ENCODE data around the gene GLIPR1. TPM values are rescaled to one million over a fixed set of nuclear protein-coding genes. Genes with fewer than 3 reads are reported as not detected.
"Not testable (repeated sequence)": the region's sequence is repeated elsewhere in the genome, so short reads cannot be mapped to it uniquely, and the experiment has no call there.

The GLIPR1 gene
- total RNA-seq, 4 donors from 2014 or later = 2.5 to 12.0 (median 3.8) TPM

DNA sequence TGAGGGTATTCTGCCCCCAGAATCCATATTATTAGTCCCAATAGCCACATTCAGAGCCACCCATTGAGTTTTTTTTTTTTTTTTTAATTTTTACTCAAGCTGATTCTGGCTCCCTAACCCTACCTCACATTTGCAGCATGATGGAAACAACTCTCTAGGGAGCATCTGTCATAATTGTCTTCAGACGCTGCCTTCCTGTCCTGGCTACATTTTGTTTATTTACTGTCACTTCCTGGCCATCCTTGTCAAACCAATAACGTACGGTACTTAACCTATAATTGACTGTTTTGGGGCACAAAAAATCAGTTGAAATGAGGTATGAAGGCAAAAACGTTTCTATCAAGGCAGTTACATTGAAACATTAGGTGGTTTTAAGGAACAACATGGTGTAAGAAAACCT is 2.1 kb downstream of the GLIPR1 start:
- intact Hi-C loops (cut with DNase I; ENCODE audit: low total_unique reads) = no loop called here
- no peak for DNase-seq (ENCODE audit: low spot score in 2 of 2)
- no peak for TF ChIP-seq POLR2A (IDR thresholded peaks at IDR 0.05)
- TF ChIP-seq, protein P1, sequence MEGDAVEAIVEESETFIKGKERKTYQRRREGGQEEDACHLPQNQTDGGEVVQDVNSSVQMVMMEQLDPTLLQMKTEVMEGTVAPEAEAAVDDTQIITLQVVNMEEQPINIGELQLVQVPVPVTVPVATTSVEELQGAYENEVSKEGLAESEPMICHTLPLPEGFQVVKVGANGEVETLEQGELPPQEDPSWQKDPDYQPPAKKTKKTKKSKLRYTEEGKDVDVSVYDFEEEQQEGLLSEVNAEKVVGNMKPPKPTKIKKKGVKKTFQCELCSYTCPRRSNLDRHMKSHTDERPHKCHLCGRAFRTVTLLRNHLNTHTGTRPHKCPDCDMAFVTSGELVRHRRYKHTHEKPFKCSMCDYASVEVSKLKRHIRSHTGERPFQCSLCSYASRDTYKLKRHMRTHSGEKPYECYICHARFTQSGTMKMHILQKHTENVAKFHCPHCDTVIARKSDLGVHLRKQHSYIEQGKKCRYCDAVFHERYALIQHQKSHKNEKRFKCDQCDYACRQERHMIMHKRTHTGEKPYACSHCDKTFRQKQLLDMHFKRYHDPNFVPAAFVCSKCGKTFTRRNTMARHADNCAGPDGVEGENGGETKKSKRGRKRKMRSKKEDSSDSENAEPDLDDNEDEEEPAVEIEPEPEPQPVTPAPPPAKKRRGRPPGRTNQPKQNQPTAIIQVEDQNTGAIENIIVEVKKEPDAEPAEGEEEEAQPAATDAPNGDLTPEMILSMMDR (IDR thresholded peaks at IDR 0.05) = no peak
- H3K4me3 ChIP-seq (ENCODE audit: low read depth, poor library complexity, severe bottlenecking) = no peak overlapping the region
- 32 to 36% methylated on average over 4 of the region's 4 CpGs for WGBS, 2 donors

DNA sequence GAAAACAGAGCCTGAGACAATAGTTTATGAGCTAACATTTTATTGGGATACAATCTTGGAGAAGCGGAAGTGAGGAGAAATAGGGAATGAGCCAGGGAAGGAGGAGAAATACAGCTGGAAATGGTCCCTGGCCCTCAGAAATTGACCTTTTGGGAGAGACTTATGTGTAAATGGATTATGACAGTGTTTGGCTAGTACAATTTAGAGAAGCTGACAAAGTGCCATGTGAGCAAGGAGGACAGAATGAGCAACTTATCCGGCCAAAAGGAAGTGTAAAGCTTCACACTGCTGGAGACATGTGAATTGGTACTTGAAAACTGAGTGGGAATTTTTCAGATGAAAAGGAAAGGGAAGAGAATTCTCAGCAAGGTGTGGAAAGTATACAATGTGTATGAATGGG is 2.9 kb downstream of the GLIPR1 start:
- 62 to 64% methylated on average over 2 of the region's 2 CpGs for WGBS, 2 donors
- DNase-seq (ENCODE audit: low spot score in 2 of 2) = no peak
- intact Hi-C loops (cut with DNase I; ENCODE audit: low total_unique reads) = no loop called here
- TF ChIP-seq POLR2A (IDR thresholded peaks at IDR 0.05) = no peak
- TF ChIP-seq, protein P1 (IDR thresholded peaks at IDR 0.05) = no peak
- no peak overlapping the region for H3K4me3 ChIP-seq (ENCODE audit: low read depth, poor library complexity, severe bottlenecking)

DNA sequence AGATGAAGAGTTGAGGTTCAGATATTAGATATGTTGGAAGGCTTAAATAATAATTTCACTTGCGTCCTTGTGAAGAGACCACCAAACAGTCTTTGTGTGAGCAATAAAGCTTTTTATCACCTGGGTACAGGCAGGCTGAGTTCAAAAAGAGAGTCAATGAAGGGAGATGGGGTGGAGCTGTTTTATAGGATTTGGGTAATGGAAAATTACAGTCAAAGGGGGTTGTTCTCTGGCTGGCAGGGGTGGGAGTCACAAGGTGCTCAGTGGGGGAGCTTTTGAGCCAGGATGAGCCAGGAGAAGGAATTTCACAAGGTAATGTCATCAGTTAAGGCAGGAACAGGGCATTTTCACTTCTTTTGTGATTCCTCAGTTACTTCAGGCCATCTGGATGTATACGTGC is 3.9 kb downstream of the GLIPR1 start:
- 89 to 93% methylated on average over 2 of the region's 2 CpGs for WGBS, 2 donors
- DNase-seq (ENCODE audit: low spot score in 2 of 2); intact Hi-C loops (cut with DNase I; ENCODE audit: low total_unique reads); H3K4me3 ChIP-seq (ENCODE audit: low read depth, poor library complexity, severe bottlenecking): not testable (repeated sequence)

DNA sequence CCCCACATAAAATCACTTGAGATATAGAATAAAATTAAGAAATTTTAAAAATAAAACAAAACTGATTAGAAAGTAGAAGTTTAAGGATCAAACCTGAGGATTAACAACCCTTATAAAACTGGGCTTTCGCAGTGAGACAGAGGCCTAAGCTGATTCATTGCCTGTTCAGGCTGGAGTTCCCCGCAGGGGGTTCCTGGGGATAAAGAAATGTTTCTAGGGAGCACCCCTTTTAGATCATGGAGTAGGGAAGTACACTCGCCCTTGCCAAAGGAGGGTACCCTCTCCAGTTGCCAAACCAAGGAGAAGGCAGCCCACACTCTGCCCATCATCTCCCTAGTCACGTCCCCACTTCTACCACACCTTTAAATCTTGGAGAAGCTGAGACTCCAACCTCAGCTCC is 6.8 kb downstream of the GLIPR1 start:
- 85 to 92% methylated on average over 4 of the region's 4 CpGs for WGBS, 2 donors
- no peak for TF ChIP-seq POLR2A (IDR thresholded peaks at IDR 0.05)
- TF ChIP-seq, protein P1 (IDR thresholded peaks at IDR 0.05) = no peak
- no peak for DNase-seq (ENCODE audit: low spot score in 2 of 2)
- H3K4me3 ChIP-seq (ENCODE audit: low read depth, poor library complexity, severe bottlenecking) = no peak overlapping the region
- intact Hi-C loops (cut with DNase I; ENCODE audit: low total_unique reads) = no loop called here

DNA sequence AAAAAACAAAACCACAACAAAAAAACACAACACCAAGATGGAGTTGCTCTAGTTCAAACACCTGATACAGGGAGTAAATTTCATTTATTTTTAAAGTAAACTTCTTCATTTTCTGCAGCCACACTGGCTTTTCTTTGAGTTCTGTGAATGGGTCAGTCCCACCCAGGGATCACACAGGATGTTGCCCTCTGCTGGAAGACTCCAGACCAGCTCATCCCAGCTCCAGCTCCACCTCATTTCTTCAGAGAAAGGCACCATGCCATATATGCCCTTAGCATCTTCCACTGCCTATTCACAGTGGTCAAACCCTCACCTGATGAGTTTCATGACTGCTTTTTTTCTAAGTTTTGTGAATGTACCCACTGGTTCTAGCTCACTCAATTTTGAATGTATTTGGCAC is 8.0 kb downstream of the GLIPR1 start:
- no peak for DNase-seq (ENCODE audit: low spot score in 2 of 2)
- no peak for TF ChIP-seq POLR2A (IDR thresholded peaks at IDR 0.05)
- no peak overlapping the region for H3K4me3 ChIP-seq (ENCODE audit: low read depth, poor library complexity, severe bottlenecking)
- intact Hi-C loops (cut with DNase I; ENCODE audit: low total_unique reads) = no loop called here

DNA sequence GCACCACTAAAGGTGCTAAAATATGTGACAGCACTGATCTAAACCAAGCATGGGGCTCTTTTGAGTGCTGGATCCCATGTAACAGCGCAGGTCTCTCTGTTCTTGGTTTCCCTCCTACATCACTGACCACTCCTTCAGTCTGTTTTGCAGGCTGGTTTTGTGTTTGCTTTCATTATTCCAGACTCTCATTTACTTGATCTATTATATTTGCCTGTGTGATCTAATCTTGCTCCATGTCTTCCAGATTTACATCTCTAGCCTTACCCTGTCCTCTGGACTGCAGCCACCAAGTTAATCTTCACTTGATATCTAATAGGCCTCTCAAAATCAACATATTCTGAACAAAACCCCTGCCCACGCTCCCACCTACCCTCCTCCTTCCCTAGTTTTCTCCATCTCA is 8.6 kb downstream of the GLIPR1 start:
- DNase-seq (ENCODE audit: low spot score in 2 of 2) = no peak
- TF ChIP-seq, protein P1 (IDR thresholded peaks at IDR 0.05) = no peak
- TF ChIP-seq POLR2A (IDR thresholded peaks at IDR 0.05) = no peak
- intact Hi-C loops (cut with DNase I; ENCODE audit: low total_unique reads) = no loop called here
- no peak overlapping the region for H3K4me3 ChIP-seq (ENCODE audit: low read depth, poor library complexity, severe bottlenecking)
- 85 to 90% methylated on average over 2 of the region's 2 CpGs for WGBS, 2 donors

DNA sequence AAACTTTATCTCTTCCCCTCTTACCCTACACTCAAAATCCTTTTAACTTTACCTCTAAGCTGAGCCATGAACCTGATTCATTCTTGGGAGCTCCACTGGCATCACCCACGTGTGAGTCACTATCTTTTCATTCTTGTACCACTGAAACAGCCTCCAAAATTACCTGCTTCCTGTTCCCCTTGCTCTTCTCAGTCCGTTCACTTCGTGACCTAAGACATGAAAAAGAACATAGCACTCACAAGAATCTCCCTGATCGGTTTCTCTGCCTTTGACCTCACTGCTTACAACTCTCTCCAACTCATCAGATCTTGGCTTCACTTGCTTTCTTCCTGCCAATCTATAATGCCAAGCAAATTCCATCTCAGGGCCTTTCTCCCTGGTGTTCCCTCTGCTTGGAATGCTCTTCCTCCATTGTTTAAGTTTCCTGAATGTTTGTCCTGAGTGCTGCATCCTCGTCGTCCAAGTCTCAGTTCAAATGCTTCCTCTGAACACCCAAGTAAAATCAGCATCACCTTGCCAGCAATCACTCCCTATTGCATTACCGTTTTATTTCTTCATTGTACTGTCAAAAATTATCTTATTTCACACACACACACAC is 9.2 kb downstream of the GLIPR1 start:
- no peak for DNase-seq (ENCODE audit: low spot score in 2 of 2)
- TF ChIP-seq, protein P1 (IDR thresholded peaks at IDR 0.05) = no peak
- TF ChIP-seq POLR2A (IDR thresholded peaks at IDR 0.05) = no peak
- H3K4me3 ChIP-seq (ENCODE audit: low read depth, poor library complexity, severe bottlenecking) = no peak overlapping the region
- WGBS, 2 donors = 49 to 52% methylated on average over 7 of the region's 7 CpGs
- intact Hi-C loops (cut with DNase I; ENCODE audit: low total_unique reads) = no loop called here
